Cardiac muscle cell (in vitro differentiated cells and primary cell): Measurements from ENCODE around the gene C1orf74. TPM values are rescaled to one million over a fixed set of nuclear protein-coding genes. Genes with fewer than 3 reads are reported as not detected.

Source experiments
- DNase-seq, 2 donors: peaks; one replicate each; pipeline versions ENCODE4 v3.0.0 to v3.0.0-alpha.2; 2010 to 2017; ENCODE audit warnings: low read depth in 1 of 2, low spot score in 1 of 2
- H3K27ac ChIP-seq: fragments of 200-600 bp; sonication (generic); 2 replicates; pipeline ENCODE4 v1.5.1; 2016
- H3K27me3 ChIP-seq: fragments of 200-600 bp; sonication (generic); 2 replicates; pipeline ENCODE4 v1.6.0; 2016; ENCODE audit warnings: control low read depth
- H3K36me3 ChIP-seq: fragments of 200-600 bp; sonication (generic); 2 replicates; pipeline ENCODE4 v1.5.1; 2016; ENCODE audit warnings: control low read depth
- H3K4me1 ChIP-seq: fragments of 200-600 bp; sonication (generic); 2 replicates; pipeline ENCODE4 v1.8.1; 2017; ENCODE audit warnings: low read depth, mild to moderate bottlenecking, mixed run types
- H3K4me3 ChIP-seq: fragments of 200-600 bp; sonication (generic); 2 replicates; pipeline ENCODE4 v1.5.1; 2016; ENCODE audit warnings: mild to moderate bottlenecking
- H3K9me3 ChIP-seq: fragments of 200-600 bp; sonication (generic); 2 replicates; pipeline ENCODE4 v1.5.1; 2017; ENCODE audit warnings: low read depth, mild to moderate bottlenecking, control low read depth
- polyA plus RNA-seq: library from polyadenylated mRNA; unstranded; fragments of >200 nt; fragmentation: Nextera tagmentation; extraction: Ambion mirVana; gene quantifications from 2 replicates; pipeline ENCODE4 v1.2.1, GENCODE V29; 2016
- total RNA-seq: library from RNA; depleted of rRNA; stranded (reverse); fragments of >200 nt; gene quantifications from 2 replicates; pipeline ENCODE4 v1.2.3, GENCODE V29; 2016
- TF ChIP-seq, protein P1 (sequence below): IDR thresholded peaks from 2 replicates; pipeline ENCODE4 v1.5.1; 2012; ENCODE audit warnings: low read depth, mild to moderate bottlenecking, low read length

Gene C1orf74
- total and polyA plus RNA-seq, 2 experiments from 2014 or later = 3.6 to 4.4 TPM

DNA sequence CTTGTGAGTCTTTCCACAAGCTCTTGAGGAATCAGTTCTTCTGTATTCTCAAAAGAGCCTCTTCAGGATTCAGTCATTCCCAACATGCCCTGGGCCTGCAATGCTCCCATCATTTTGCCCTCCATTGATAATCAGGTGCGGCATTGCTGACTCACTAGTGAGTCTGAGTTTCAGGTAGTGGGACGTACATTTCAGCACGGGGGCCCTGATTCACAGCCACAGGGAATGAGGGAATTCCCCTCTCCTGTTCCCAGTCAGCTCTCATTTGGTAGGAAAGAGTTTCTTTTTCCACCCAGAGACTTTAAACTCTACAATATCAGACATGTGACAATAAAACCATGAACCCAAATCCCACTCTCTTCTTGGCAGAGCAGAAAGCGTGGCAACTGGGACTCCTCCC is 25.3 kb upstream of the C1orf74 start:
- TF ChIP-seq, protein P1, sequence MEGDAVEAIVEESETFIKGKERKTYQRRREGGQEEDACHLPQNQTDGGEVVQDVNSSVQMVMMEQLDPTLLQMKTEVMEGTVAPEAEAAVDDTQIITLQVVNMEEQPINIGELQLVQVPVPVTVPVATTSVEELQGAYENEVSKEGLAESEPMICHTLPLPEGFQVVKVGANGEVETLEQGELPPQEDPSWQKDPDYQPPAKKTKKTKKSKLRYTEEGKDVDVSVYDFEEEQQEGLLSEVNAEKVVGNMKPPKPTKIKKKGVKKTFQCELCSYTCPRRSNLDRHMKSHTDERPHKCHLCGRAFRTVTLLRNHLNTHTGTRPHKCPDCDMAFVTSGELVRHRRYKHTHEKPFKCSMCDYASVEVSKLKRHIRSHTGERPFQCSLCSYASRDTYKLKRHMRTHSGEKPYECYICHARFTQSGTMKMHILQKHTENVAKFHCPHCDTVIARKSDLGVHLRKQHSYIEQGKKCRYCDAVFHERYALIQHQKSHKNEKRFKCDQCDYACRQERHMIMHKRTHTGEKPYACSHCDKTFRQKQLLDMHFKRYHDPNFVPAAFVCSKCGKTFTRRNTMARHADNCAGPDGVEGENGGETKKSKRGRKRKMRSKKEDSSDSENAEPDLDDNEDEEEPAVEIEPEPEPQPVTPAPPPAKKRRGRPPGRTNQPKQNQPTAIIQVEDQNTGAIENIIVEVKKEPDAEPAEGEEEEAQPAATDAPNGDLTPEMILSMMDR = no peak
- H3K27me3 ChIP-seq = peaks cover 14% of the 10 kb centered on the region
- no peaks in the 10 kb centered on the region for H3K9me3 ChIP-seq
- peaks cover 15% of the 10 kb centered on the region for H3K4me1 ChIP-seq
- H3K36me3 ChIP-seq = no peaks in the 10 kb centered on the region
- H3K4me3 ChIP-seq = no peak overlapping the region
- no peak overlapping the region for H3K27ac ChIP-seq
- no peak for DNase-seq

DNA sequence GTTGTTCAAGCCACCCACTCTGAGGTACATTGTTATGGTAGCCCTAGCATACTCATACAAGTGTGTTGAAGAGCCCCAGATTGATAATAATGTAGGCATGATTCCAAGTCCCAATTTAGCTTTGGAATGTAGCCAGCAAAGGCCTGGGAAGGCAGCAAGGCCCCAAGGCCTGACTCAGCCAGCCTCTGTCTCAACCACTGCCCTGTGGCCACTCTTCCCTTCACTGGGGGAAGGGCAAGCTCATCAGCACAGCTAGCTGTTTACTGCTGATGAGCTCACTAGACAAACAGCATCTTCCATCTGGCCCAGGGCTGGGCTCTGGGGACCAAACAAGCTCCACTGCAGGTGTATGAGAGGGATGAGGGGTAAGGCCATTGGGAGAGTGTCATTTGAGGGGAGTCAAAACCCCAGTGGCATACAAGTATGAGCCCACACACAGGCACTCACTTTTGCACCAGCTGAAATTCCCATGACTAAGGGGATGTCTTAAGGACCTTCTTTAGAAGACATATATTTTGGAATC is 23.8 kb upstream of the C1orf74 start:
- H3K27me3 ChIP-seq = peaks cover 29% of the 10 kb centered on the region
- H3K4me3 ChIP-seq = no peak overlapping the region
- H3K36me3 ChIP-seq = no peaks in the 10 kb centered on the region
- DNase-seq = peak; percentile 84 to 95
- no peaks in the 10 kb centered on the region for H3K9me3 ChIP-seq
- peaks cover 15% of the 10 kb centered on the region for H3K4me1 ChIP-seq
- TF ChIP-seq, protein P1 = no peak
- H3K27ac ChIP-seq = peak overlapping the region; percentile 85

DNA sequence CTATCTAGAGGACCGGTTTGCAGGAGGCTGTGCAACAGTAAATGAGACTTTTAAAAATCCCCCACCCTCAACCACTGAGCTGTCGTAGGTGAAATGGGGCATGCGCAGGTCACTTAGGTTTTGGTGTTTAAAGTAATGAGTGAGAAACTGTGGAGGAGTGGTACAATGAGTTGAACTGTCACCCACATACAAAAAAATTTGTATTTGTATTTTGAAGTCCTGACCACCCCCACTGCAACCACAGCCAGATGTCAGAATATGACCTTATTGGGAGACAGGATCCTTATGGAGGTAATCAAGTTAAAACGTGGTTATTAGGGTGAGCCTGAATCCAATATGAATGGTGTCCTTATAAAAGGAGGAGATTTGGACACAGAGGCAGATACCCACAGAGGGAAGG is 23.1 kb upstream of the C1orf74 start:
- peaks cover 35% of the 10 kb centered on the region for H3K27me3 ChIP-seq
- H3K9me3 ChIP-seq = no peaks in the 10 kb centered on the region
- no peak overlapping the region for H3K27ac ChIP-seq
- peaks cover 15% of the 10 kb centered on the region for H3K4me1 ChIP-seq
- H3K4me3 ChIP-seq = no peak overlapping the region
- H3K36me3 ChIP-seq = no peaks in the 10 kb centered on the region
- DNase-seq = peak in 1 of 2 donors; percentile 21
- TF ChIP-seq, protein P1 = no peak

DNA sequence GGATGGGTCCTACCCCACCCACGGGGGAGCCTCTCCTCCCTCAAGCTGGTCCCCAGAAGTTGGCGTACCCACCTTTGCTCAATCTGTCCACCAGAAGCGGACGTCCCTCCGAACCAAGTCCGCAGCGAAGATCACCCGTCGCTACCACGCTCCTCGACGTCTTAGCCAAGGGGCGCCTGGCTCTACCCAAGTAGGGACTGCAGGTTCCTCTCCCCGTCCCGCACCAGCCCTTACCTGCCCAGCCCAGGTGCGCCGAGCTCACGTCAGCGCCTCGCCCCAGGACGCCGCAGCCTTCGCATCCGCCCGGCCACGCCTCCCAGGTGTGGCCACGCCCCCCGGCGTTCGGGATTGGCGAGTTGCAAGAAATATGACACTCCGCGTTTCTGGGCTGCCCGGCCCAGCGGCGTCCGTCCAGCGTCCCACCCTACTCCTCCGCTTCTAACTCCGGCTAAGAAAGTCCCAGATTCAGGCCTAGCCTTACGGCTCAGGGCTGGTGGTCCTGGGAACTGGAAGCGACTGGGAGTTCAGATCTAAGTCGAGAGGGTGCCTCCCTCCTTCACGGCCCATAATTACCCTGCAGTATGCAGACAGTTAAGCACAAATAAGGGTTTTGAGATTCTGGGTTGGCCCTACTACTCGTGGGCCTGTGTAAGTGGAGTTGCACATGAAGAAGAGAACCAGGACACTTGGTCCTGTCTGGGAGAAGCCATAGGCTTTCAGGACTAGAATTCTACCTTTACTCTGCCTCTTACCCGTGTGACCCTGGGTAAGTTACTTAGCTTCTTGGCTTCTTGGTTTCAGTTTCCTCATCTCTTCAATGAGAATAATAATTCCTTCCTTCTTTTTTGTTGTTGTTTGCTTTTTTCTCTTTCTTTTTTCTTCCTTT is 21.8 kb upstream of the C1orf74 start, which contains the start of gene IRF6:
Gene IRF6 (minus strand): TSS at position 268 of the 886 bp plus-strand sequence. CDS start 4,729 bp downstream, outside the sequence.
- peak; percentile 83 to 90 for DNase-seq
- Histone ChIP-seq H3K9me3 (no peaks in the 10 kb centered on the region), H3K4me3 (peak within 1 kb of the TSS; percentile 31), H3K4me1 (peaks cover 15% of the 10 kb centered on the region), H3K27me3 (peaks cover 40% of the 10 kb centered on the region), H3K27ac (peak within 1 kb of the TSS; percentile 75), H3K36me3 (no peaks in the 10 kb centered on the region)
- TF ChIP-seq, protein P1 = no peak

DNA sequence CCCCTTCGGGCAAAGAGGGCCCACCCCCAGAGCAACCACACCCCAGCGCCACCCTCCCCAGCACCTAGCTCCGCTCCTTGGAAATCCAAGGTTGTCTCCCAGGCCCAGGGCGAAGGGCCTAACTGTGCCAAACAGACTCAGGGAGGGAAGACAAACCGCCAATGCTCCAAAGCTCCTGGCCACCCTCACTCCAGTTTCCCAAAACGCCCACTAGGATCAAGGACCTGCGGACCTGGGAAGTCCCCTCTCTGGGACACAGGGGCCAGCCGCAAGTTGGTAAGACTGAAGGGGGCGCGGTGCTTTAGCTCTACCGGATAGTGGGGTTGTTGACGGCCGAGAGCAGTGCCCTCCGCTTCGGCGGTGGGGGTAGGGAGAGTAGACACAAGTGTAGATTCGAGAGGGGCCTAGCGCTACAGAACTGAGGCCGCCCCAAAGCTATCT is 21.0 kb upstream of the C1orf74 start:
- Histone ChIP-seq H3K4me1 (peaks cover 15% of the 10 kb centered on the region), H3K27ac (no peak overlapping the region), H3K27me3 (peaks cover 40% of the 10 kb centered on the region), H3K9me3 (no peaks in the 10 kb centered on the region), H3K4me3 (peak overlapping the region; percentile 31), H3K36me3 (no peaks in the 10 kb centered on the region)
- TF ChIP-seq, protein P1 = no peak
- DNase-seq = peak in 1 of 2 donors; percentile 8
